CD4-positive, alpha-beta T cell (primary cell): ENCODE data around the gene ALK. TPM values are rescaled to one million over a fixed set of nuclear protein-coding genes. Genes with fewer than 3 reads are reported as not detected.

Source experiments
- ATAC-seq: fragments of 200-7000 bp; cut with Tn5 transposase; one replicate; pipeline ENCODE4 v1.10.0; 2022; ENCODE audit warnings: mild to moderate bottlenecking; ENCODE audit not compliant: poor library complexity
- CTCF ChIA-PET: fragments of 350-600 bp; sonication (Branson Sonifier 250); formaldehyde crosslinking; loops from one replicate; lab custom pipeline; 2021; ENCODE audit warnings: antibody characterized with exemption, inconsistent platforms; lab: Charles Lee
- POLR2A ChIA-PET: fragments of 350-600 bp; sonication (Branson Sonifier 250); formaldehyde crosslinking; loops from one replicate; lab custom pipeline; 2021; ENCODE audit warnings: antibody characterized with exemption, inconsistent platforms; lab: Charles Lee
- DNase-seq, 14 experiments: peaks; one replicate each; pipeline ENCODE4 v3.0.0-alpha.2; 2013 to 2020; ENCODE audit warnings: mixed read lengths in 2 of 14
- H3K27ac ChIP-seq, 2 donors: one replicate each; pipeline versions ENCODE4 v1.5.1 to v1.7.0; 2013; ENCODE audit warnings: low read length in 2 of 2, low read depth in 1 of 2, mild to moderate bottlenecking in 1 of 2
- H3K27me3 ChIP-seq, 2 experiments: 1 replicate in 1 of 2; 2 replicates in 1 of 2; pipeline versions ENCODE4 v1.6.1 to v1.7.0; 2013; ENCODE audit warnings: low read length in 2 of 2, control low read depth in 1 of 2, mild to moderate bottlenecking in 1 of 2, moderate library complexity in 1 of 2; ENCODE audit not compliant: insufficient read depth in 2 of 2, control insufficient read depth in 1 of 2
- H3K36me3 ChIP-seq: one replicate; pipeline ENCODE4 v1.6.1; 2013; ENCODE audit warnings: low read length, control low read depth; ENCODE audit not compliant: insufficient read depth
- H3K4me1 ChIP-seq: one replicate; pipeline ENCODE4 v1.6.1; 2013; ENCODE audit warnings: low read length, control low read depth; ENCODE audit not compliant: insufficient read depth
- H3K4me3 ChIP-seq: one replicate; pipeline ENCODE4 v1.5.1; 2013; ENCODE audit warnings: mild to moderate bottlenecking, low read length, moderate library complexity
- H3K9me3 ChIP-seq, 2 experiments: 1 replicate in 1 of 2; 2 replicates in 1 of 2; pipeline versions ENCODE4 v1.6.1 to v1.7.0; 2013; ENCODE audit warnings: low read length in 2 of 2, mild to moderate bottlenecking in 2 of 2, control low read depth in 1 of 2, moderate library complexity in 1 of 2; ENCODE audit not compliant: control insufficient read depth in 1 of 2, insufficient read depth in 1 of 2
- H3K27ac Mint-ChIP-seq: one replicate; pipeline ENCODE4 v1.8.0; 2020; ENCODE audit warnings: mixed read lengths
- H3K27me3 Mint-ChIP-seq: one replicate; pipeline ENCODE4 v1.8.0; 2021; ENCODE audit warnings: mixed read lengths
- H3K36me3 Mint-ChIP-seq: one replicate; pipeline ENCODE4 v1.8.0; 2021; ENCODE audit warnings: low read depth, mixed read lengths
- H3K4me1 Mint-ChIP-seq: one replicate; pipeline ENCODE4 v1.8.0; 2021; ENCODE audit warnings: low read depth, mixed read lengths
- H3K4me3 Mint-ChIP-seq: one replicate; pipeline ENCODE4 v1.8.0; 2020; ENCODE audit warnings: mild to moderate bottlenecking, mixed read lengths
- H3K9me3 Mint-ChIP-seq: one replicate; pipeline ENCODE4 v1.8.0; 2020; ENCODE audit warnings: mixed read lengths
- intact Hi-C, 2 experiments: fragments of 100-400 bp; cut with DNase I in 1 of 2; cut with micrococcal nuclease in 1 of 2; formaldehyde crosslinking; loops; one replicate each; pipeline versions ENCODE4 v1.15.1 to v1.9.0; 2023 to 2025; cut with DNase I, micrococcal nuclease
- total RNA-seq, 174 experiments: library from RNA in 2 of 174; stranded (reverse) in 2 of 174; gene quantifications; one replicate each; pipeline ENCODE4 v1.2.3 and lab custom pipeline; 2021 to 2026
- TF ChIP-seq, protein P1 (sequence below): fragments of 200-600 bp; IDR thresholded peaks from one replicate; pipeline ENCODE4 v1.8.0; 2022; ENCODE audit warnings: antibody characterized with exemption, mild to moderate bottlenecking

The ALK gene
- total RNA-seq, 2 experiments from 2014 or later: not detected

DNA sequence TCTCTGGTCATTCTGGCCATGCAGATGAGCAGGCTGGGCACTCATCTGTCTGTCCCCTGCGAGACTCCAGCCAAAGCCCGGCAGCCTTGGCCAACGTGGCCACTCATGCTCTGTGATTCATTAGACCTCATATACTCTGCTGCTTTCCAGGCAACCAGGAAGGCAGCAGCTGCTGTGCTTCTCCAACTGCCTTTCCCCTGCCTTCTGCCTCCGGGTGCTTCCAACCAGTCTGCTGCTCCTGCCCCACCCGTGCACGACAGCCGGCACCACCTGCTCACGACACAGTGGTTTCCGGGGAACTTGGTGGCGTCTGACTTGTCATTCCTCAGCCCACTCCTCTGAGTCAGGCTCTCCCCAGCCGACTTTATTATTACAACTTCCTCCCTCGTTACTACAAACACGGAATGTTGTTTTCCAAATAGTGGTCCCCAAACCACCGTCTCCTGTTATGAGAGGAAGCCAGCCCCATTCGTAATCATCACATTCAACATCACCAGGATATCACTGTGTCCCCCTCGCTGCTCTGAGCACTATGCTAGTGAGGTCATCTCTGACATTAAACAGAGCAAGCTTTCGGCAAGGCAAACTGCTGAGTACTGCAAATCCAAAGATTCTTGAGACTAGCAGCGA is 392.4 kb downstream of the ALK start:
- Histone ChIP-seq H3K27ac (no peak overlapping the region), H3K4me3 (no peak overlapping the region), H3K4me1 (no peaks in the 10 kb centered on the region), H3K9me3 (no peaks in the 10 kb centered on the region), H3K36me3 (no peaks in the 10 kb centered on the region), H3K27me3 (peaks cover 0 to 6% of the 10 kb centered on the region in 2 experiments)
- intact Hi-C loops: no loop called here
- ATAC-seq (no peak), DNase-seq (peak in 1 of 14 experiments; percentile 14)
- Mint-ChIP-seq H3K27ac (no peak overlapping the region), H3K36me3 (no peaks in the 10 kb centered on the region), H3K9me3 (no peaks in the 10 kb centered on the region), H3K4me1 (no peaks in the 10 kb centered on the region), H3K4me3 (no peak overlapping the region), H3K27me3 (peaks cover 54% of the 10 kb centered on the region)
- TF ChIP-seq, protein P1, sequence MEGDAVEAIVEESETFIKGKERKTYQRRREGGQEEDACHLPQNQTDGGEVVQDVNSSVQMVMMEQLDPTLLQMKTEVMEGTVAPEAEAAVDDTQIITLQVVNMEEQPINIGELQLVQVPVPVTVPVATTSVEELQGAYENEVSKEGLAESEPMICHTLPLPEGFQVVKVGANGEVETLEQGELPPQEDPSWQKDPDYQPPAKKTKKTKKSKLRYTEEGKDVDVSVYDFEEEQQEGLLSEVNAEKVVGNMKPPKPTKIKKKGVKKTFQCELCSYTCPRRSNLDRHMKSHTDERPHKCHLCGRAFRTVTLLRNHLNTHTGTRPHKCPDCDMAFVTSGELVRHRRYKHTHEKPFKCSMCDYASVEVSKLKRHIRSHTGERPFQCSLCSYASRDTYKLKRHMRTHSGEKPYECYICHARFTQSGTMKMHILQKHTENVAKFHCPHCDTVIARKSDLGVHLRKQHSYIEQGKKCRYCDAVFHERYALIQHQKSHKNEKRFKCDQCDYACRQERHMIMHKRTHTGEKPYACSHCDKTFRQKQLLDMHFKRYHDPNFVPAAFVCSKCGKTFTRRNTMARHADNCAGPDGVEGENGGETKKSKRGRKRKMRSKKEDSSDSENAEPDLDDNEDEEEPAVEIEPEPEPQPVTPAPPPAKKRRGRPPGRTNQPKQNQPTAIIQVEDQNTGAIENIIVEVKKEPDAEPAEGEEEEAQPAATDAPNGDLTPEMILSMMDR: no peak
- ChIA-PET CTCF (no interaction called here), POLR2A (no interaction called here)

DNA sequence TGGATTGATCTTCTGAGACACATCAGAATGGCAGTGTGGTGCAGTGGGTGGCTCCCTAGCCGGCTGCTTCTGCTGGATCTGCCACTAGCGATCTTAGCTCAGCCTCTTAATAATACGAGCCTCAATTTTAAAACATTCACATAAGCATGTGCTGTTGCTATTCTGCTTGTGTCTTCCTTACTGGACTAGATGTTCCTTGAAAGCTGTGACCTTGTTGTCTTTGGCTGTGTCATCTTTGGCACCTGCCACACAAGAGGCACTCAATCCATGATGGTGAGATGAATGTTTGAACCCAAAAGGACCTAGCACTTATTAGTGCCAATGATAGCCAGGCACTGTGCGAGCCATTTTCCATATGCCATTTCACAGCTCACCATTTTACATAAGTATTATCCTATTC is 393.0 kb downstream of the ALK start:
- Mint-ChIP-seq H3K9me3 (no peaks in the 10 kb centered on the region), H3K27ac (no peak overlapping the region), H3K27me3 (peaks cover 54% of the 10 kb centered on the region), H3K4me3 (no peak overlapping the region), H3K36me3 (no peaks in the 10 kb centered on the region), H3K4me1 (no peaks in the 10 kb centered on the region)
- Histone ChIP-seq H3K36me3 (no peaks in the 10 kb centered on the region), H3K27me3 (peaks cover 0 to 6% of the 10 kb centered on the region in 2 experiments), H3K4me3 (no peak overlapping the region), H3K27ac (no peak overlapping the region), H3K9me3 (no peaks in the 10 kb centered on the region), H3K4me1 (no peaks in the 10 kb centered on the region)
- POLR2A ChIA-PET: no interaction called here
- intact Hi-C loops: no loop called here
- ATAC-seq: no peak
- no peak for DNase-seq
- CTCF ChIA-PET: no interaction called here
- TF ChIP-seq, protein P1: no peak

DNA sequence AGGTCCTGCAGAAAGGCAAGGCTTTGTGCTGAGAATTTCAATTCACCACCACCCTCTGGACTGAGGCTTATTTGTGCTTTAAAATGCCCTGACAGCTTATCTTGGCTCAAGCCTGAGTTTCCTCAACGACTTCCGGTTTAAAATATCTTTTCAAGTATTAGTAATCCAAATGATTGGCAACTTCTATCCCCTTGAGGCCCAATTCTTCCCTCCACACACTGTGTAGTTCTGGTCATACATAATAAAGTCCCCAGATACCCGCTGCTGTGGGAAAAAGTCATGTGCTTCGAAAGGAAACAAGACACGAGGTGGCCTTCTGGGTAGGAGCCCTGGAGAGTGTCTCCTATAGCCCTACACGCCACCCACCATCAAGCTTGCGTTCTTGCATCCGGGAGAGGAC is 393.4 kb downstream of the ALK start:
- ATAC-seq: no peak
- H3K4me3 Mint-ChIP-seq: no peak overlapping the region
- H3K9me3 Mint-ChIP-seq: no peaks in the 10 kb centered on the region
- no peak for DNase-seq
- no peak overlapping the region for H3K27ac Mint-ChIP-seq
- H3K27me3 Mint-ChIP-seq: peaks cover 51% of the 10 kb centered on the region
- H3K27me3 ChIP-seq: peaks cover 0 to 6% of the 10 kb centered on the region in 2 experiments
- H3K36me3 Mint-ChIP-seq: no peaks in the 10 kb centered on the region
- TF ChIP-seq, protein P1: no peak
- POLR2A ChIA-PET: no interaction called here
- no peaks in the 10 kb centered on the region for H3K4me1 Mint-ChIP-seq
- no peaks in the 10 kb centered on the region for H3K4me1 ChIP-seq
- CTCF ChIA-PET: no interaction called here
- H3K9me3 ChIP-seq: no peaks in the 10 kb centered on the region
- no peak overlapping the region for H3K4me3 ChIP-seq
- intact Hi-C loops: no loop called here
- H3K27ac ChIP-seq: no peak overlapping the region
- no peaks in the 10 kb centered on the region for H3K36me3 ChIP-seq
